DMS114 treated with DMSO at 0.1 percent for 48 hours (cell line): ENCODE results near the gene KAZN.

Experiments
- DNase-seq: peaks from one replicate; lab custom pipeline; 2025; ENCODE audit not compliant: unreplicated experiment; lab: John Stamatoyannopoulos, UW

The KAZN gene

DNA sequence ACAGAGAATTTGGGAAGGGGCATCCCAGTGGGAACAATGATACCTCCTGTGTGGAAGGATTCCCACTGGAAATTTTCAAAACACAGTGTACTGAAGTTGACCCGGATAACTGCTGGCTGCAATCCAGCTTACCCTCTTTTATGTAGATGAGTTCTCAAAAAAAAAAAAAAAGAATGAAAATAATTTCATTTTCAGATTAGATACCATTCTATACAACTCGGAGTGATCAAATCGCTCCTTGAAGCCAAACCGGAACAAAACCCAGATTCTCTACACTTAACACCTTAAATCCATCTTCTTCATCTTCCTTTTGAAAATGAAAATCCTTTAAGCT lies 69.1 kb downstream of the KAZN start:
- no peak for DNase-seq

DNA sequence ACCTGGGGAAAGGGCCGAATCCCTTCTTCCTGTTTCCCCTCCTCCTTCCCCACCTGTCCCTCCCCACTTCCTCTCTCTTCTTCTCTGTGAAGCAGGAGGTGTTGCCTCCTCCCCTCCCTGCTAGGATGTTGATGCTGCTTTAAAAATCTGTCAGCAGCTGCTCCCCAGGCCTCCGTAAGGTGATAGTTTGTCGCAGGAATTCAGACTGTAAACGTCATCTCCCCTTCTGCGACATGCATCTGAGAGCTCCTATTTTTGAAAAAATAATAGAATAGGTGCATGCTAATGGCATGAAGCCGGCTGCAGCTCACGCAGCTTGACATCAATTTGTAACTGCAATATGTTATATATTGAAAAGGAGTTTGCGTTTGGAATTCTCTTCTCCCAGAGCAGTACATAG lies 70.1 kb downstream of the KAZN start:
- no peak for DNase-seq

DNA sequence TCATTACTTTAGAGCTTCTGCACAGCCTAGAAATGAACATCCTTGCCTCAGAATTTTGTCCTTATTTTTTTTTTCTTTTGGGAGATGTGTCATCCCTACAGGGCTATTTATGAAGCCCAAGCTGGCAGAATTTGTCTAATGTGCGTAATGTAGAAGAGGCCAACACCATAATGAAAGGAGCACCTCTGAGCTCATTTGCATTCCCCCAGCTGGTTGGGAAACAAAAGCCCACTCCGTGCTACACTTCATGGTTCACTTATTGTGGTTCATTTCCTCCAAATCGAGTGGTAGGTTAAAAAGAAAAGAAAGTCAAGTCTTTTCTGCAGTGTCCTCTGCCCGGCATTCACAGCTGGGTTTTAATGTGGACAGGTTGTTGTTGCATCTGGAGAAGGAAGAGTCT lies 73.5 kb downstream of the KAZN start:
- no peak for DNase-seq

DNA sequence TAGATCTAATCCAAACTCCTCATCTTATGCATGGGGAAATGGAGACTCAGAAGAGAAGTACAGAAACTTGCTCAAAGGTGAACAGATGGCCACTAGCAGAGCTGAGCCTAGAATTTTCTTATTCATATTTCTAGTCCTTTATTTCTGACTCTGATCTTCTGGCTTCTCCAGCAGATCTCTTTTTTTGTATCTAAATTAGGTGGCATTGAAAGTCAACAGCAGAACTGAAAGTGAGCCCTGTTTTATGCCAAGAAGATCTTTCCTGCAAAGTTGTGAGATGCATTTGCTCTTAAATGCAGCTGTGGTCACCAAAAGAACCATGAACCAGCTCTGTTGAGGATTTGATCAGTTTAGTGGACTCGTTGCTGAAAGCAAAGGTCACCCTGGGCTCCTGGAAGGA lies 75.5 kb downstream of the KAZN start:
- no peak for DNase-seq

DNA sequence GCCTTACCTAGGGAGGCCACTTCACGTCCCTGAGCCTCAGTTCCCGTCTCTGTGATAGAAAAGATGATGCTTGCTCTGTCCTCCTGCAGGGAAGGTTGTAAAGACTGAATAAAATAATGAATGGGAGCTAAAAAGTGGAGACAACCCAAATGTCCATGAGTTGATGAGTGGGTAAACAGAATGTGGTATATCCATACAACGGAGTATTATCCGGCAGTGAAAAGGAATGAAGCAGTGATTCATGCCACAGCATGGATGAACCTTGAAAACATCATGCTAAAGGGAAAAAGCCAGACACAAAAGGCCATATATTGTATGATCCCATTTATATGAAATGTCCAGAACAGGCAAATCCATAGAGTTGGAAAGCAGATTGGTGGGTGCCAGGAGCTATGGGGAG lies 77.9 kb downstream of the KAZN start:
- no peak for DNase-seq

- no peak for DNase-seq
These were observed 78.9 kb downstream of the KAZN start for GRCh38 chr1:14677292-14677971.

DNA sequence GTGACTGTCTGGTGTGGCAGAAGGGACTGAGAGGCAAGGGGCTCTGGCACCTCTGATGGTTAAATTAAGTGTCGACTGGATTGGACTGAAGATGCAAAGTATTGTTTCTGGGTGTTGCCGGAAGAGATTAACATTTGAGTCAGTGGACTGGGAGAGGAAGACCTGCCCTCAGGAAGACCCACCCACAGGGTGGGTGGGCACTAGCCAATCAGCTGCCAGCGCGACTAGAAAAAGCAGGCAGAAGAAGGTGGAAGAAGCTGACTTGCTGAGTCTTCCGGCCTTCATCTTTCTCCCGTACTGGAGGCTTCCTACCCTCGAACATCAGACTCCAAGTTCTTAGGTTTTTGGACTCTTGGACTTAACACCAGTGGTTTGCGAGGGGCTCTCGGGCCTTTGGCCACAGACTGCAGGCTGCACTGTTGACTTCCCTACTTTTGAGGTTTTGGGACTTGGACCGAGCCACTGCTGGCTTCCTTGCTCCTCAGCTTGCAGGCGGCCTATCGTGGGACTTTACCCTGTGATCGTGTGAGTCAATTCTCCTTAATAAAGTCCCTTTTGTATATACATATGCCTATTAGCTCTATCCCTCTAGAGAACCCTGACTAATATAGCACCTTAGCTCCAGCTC lies 79.6 kb downstream of the KAZN start:
- no peak for DNase-seq

DNA sequence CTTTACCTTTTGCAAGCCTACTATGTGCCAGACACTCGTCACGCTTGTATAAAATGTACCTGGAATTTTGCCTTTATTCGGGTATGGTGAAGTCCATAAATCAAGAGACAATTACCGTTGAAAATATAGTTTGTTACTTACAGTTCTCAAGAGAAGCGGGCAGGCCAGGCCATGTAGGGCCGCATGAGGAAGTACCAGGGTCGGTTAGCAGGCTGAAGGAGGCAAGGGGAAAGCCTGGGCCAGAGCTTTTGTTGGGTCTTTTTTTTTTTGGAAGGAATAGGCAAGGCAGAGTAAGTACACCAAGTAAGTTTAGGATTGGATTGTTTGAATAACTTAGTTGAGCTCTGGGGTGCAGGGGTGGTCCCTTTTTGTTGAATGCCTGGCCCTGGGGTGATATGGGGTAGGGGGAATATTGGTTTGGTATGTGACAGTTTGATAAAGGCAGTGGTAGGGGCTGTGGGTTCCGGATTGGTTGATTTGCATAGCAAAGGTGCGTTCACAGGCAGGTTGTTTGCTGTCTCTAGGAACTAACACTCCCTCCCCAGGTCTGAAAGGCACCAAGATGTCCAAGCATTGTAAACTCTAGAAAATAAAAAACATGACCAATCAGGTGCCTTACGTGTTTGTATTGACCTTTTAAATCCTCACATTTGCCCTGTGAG lies 80.7 kb downstream of the KAZN start:
- no peak for DNase-seq

DNA sequence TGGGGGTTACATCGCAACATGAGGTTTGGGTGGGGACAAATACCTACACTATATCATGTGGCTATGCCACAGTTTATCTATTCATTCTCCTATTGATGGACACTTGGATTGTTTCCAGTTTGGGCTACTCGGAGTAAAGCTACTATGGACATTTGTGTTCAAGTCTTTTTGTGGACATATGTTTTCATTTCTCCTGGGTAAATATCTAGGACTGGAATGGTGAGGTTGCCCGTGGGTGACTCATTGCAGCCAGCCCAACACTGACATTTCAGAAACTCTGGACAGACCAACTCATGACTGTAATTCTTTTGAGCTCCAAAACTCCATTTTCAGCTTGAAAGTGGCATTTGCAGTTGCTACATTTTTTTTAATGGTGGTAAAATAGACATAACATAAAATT lies 82.7 kb downstream of the KAZN start:
- DNase-seq: no peak

DNA sequence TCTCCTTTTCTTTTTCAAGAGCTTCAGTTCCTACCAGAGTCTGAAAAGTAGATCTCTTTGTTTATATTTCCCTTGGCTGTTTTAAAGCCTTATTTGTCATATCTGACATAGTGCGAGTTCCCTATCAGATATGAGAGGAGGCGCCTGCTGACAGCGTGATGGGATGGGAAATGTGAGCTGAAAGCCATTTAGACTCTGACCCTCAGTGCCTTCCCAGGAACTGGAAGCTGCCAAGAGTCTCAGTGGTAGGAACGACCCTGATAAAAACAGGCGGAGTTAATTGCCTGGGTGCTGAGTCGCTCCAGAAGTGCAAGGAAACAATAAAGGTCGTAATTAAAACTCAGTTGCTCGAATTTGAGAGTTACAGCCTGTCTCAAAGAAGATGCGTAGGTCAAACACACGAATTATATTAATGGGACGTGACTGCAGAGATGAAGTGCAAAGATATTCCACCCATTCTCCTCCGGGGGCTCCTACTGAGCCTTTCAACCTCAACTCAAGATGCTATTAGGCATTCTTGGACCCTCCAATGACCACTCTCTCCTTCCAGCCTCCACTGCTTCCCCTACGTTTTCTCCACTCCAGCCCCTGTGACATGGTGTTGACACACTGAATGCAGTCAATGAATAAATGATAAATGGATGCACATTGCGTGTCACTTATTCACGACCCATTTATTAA lies 84.6 kb downstream of the KAZN start:
- DNase-seq: no peak

DNA sequence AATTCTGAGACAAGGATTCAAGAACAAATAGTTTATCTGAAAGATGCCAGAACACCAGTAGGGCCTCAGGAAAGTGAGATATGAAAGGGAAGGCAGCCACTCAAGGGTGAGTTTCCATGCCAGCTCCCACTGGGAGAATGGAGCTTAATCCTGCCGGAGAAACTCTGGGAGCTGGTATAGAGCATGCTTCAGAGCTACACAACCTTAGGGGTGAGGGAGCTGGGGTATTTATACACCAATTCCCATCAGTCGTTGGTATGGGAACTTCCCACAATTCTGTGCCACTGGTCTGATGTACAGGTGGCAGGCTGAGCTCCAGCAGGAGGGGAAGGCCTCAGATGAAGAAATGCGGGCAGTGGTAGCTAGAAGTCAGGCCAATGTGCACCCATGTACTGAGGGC lies 86.6 kb downstream of the KAZN start:
- DNase-seq: no peak

GRCh38 chr1:14686701-14687100 lies 88.2 kb downstream of the KAZN start:
- no peak for DNase-seq

GRCh38 chr1:14687147-14687546 lies 88.7 kb downstream of the KAZN start:
- DNase-seq: no peak

GRCh38 chr1:14689996-14690615 lies 91.6 kb downstream of the KAZN start:
- no peak for DNase-seq

- no peak for DNase-seq
These were observed 95.5 kb downstream of the KAZN start for GRCh38 chr1:14693949-14694348.

DNA sequence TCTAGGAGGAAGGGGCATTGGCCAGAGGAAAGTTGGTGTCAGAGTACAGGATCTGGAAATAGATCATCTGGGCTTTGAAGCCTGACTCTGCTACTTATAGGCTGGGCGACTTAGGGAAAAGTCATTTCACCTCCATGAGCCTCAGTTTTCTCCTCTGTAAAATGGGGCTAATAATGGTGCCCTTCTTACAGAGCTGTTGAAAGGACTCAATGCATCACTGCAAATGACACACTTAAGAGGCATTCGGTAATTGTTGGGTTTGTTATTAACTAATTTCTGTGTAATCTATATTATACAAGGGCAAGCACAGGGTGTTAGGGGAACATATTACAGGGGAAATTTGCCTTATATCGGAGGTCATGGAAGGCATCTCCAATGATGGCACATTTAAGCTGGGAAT lies 96.1 kb downstream of the KAZN start:
- no peak for DNase-seq

- DNase-seq: no peak
These were observed 98.3 kb downstream of the KAZN start for GRCh38 chr1:14696761-14697160.

- DNase-seq: no peak
These were observed 98.9 kb downstream of the KAZN start for GRCh38 chr1:14697353-14697752.

DNA sequence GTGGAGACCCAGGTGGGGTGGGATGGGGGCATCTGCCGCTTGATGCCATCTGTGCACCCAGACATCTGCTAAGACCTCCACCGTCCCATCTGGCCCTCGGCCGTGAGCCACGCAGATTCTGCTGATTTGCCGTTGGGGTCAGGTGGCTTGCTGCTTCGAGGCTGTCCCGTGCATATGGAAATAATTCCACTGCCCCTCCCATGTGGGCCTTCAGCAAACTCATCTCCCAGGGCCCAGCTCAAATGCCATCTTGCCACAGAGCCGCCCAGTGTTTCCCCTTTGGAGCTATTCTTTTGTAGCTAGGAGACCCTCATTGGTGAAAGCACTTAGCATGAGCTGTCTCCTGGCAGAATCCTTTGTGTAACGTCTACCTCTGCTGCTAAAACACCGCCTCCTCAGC lies 99.8 kb downstream of the KAZN start:
- no peak for DNase-seq

DNA sequence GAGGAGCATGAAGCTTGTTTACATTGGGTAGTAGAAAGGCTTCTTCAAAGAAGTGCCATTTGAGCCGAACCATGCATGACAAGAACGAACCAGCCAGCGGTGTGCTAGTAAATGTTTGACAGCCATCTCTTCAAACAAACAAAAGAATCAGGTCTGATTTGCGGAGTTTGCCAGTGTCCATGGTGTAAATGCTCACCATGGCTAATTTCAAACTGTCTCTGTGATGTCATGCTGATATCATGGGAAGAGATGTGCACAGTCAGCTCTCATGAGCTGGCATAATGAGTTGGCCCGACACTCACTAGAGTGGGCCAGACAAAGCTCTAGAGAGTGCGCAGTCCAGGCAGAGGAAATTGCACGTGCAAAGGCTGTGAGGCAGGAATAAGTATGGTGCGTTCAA lies 101.1 kb downstream of the KAZN start:
- DNase-seq: no peak

DNA sequence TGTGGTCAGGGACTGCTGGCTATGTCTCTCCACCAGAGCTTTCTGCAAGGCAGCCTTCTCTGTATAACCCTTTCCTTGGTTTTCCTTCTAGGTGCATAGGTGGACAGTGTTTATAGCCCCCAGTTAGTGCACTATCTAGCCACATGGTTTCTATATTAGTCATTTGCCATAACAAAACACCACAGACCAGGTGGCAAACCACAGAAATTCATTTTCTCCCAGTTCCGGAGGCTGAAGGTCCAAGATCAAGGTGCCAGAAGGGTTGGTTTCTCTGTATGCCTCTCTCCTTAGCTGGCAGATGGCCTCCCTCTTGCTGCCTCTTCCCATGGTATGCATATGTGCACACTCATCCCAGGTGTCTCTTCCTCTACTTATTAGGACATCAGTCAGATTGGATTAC lies 106.4 kb downstream of the KAZN start:
- DNase-seq: no peak

GRCh38 chr1:14705824-14706223 lies 107.3 kb downstream of the KAZN start:
- no peak for DNase-seq
